NCI-H748 treated with DMSO at 0.1 percent for 48 hours (cell line): ENCODE data around the gene LRRC4C.
"Not testable (repeated sequence)": the region's sequence is repeated elsewhere in the genome, so short reads cannot be mapped to it uniquely, and the experiment has no call there.

Experiments used
- DNase-seq: peaks from one replicate; lab custom pipeline; 2025; lab: John Stamatoyannopoulos, UW

Gene LRRC4C

DNA sequence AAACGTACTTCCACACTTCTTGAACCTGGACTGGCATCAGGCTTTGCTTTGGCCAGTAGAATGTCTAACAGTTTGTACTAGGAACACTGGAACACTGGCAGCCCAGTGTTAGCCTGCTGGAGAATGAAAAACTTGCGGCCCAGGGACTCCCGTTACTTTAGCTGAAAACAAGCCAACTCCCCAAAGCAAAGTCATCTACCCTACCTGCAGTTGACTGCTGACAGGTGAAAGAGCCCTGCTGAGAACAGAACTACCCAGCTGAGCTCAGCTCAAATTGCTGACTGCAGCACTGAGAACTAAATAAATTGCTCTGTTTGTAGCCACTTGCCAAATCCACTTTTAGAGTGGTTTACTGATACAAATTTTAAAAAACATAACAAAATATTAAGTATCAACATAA lies 342.5 kb downstream of the LRRC4C start:
- no peak for DNase-seq

DNA sequence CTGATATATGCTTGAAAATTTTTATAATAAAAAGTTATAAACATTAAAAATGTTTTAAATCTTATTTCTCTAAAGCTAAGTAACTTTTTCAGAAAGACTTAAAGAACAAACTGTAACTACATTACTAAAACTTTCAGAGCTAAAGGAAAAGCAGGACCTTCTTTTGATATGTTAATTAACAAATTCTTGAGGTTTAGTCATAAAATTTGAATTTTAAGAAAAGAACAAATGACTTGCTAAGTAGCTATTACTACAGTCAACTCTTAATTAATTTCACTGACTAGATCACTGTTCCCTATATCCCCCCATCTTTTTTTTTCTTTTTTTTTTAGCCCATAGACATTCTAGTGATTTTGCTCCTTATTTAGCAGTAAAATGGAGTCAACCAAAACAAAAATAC lies 344.4 kb downstream of the LRRC4C start:
- no peak for DNase-seq

DNA sequence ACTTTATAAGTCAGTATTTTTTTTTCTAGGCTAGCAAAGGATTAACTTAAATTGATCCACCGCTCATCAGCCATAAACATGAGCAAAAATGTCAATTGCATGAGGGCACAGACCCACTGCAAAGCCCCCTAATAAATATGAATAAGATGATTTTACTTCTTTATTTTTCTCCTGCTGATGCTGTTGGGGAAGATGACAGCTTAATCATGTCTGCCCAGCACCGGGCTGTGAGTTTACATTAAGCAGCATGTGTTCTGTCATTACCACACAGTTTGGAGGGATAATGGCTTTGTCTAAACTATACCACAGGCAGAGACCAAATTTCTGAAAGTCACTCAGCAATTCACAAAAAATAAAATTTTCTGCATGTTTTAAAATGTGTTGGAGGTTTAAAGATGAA lies 346.3 kb downstream of the LRRC4C start:
- no peak for DNase-seq

DNA sequence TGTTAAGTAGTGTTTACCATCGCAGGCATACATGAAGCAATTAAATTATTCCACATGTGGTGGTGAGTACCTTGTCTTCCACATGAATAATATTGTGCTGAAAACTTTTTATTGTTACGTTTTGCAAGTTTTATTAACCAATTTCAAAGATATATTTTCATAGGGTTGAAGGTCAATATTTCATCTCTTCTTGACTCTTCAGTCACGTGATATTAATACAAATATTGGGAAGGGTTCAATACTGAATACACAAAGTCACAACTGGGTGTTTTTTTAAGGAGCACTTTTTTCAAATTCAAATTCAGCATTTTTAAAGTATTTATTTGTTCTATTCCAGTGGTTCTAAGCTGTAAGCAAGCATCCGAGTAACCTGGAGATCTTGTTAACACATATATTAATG lies 348.9 kb downstream of the LRRC4C start:
- no peak for DNase-seq

DNA sequence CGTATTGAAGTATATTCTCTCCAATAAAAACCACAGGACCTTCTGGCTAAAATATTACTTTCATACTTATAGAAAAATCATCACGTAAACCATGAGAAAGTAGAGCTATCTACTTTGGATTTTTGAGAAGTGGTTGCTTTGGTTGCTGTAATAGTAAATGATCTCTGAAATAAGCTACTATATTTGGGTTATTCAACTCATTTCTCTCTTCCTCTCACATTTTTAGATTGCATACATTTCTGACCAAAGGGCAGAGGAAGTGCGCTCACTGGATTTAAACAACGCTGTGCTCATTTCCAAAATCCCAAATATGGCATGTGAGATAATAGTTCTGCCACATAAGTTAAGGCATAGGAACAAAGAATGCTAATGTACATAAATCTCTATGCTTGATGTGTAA lies 357.0 kb downstream of the LRRC4C start:
- DNase-seq: no peak

DNA sequence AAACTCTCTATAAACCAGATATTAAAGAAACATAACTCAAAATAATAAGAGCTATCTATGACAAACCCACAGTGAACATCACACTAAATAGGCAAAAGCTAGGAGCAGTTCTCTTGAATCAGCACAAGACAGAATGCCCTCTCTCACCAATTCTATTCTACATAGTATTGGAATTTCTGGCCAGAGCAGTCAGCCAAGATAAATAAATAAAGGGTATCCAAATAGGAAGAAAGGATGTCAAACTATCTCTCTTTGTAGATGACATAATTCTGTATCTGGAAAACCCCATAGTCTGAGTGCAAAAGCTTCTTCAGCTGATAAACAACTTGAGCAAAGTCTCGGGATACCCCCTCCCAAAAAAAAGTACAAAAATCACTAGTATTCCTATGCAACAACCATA lies 359.8 kb downstream of the LRRC4C start:
- DNase-seq: no peak

DNA sequence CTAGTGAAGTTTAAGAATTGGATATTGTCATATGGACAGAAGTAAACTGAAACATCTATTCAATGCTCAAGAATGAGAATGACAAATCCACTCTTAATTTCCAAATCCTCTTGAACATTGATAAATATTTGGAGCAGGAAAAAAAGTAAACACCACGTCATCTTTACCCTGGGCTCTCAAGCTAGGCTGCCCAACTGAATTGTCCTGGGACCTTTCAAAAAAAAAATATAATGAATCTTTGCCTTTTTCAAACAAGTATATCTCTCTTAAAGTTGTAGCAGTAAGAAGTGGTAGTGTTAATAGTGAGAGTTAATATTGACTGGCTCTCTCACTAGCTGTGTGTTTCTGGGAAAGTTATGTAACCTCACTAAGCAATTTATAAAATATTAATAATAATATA lies 374.3 kb downstream of the LRRC4C start:
- DNase-seq: no peak

DNA sequence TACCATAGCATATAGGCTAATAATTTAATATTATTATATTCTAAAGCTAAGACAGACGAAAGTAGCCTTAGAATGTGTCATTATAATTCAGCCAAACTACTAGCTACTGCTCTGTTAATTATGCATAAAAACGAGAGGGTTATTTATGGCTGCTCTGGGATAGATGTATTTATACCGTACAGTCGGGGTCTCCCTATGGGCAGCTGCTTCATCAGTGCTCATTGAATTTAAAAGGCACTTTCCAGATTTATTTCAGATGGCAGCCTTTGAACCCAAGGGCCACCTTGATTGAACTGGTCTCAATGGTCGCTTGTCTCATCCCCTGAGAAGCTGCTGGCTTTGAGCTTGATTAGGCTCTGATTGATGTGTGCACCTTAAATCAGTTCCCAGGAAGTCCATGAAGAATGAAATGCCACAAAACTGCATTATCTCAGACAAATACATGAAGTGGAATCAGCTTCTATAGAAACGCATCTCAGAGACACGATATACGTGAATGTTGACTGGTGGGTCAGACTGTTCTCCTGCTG lies 377.6 kb downstream of the LRRC4C start:
- DNase-seq: no peak

DNA sequence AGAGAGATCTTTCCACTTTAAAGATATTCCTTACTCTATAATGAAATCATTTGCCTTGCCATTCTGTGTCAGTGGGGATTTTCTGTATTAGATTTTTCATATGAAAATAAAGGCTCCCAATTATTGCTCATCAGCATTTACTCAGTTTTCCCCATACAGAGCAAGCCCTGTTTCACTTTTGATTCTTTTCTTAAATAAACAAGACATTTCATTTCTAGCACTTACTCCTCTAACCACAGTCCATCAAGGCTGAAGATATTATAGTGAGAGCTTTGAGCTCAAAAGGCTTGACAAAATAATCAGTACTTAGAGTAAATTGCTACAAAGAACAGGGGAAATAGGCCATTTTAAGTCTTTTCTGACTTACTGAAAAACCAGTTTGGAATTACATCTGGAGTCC lies 385.1 kb downstream of the LRRC4C start:
- DNase-seq: no peak

DNA sequence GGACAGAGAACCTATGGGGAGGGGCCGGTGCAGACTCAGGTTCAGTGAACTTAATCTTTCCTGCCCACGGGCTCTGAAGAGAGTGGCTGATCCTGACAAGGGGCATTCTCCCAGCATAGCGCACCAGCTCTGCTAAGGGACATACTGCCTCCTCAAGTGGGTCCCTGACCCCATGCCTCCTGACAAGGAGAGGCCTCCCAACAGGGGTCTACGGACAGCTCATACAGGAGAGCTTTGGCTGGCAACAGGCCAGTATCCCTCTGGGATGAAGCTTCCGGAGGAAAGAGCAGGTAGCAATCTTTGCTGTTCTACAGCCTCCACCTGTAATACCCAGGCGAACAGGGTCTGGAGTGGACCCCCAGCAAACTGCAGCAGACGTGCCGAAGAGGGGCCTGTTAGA lies 394.0 kb downstream of the LRRC4C start:
- no peak for DNase-seq

DNA sequence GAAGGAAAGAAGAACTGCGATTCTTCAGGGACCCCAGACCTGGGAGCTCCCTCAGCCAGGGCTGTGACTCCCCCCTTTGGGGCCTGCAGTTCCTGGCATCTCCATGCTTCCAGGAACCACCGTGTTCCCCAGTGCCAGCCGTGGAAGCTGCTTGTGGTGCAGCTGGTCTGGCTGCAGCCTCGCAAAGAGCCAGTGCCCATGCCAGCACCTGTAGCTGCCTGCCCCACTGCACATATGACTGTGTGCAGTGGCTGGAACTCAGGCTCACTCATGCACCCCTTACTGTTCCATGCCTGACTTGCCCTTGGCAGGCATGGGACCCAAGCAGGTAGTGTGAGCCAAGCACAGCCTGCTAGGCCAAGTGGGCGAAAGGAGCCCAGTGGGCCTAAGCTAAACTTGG lies 401.3 kb downstream of the LRRC4C start:
- no peak for DNase-seq

DNA sequence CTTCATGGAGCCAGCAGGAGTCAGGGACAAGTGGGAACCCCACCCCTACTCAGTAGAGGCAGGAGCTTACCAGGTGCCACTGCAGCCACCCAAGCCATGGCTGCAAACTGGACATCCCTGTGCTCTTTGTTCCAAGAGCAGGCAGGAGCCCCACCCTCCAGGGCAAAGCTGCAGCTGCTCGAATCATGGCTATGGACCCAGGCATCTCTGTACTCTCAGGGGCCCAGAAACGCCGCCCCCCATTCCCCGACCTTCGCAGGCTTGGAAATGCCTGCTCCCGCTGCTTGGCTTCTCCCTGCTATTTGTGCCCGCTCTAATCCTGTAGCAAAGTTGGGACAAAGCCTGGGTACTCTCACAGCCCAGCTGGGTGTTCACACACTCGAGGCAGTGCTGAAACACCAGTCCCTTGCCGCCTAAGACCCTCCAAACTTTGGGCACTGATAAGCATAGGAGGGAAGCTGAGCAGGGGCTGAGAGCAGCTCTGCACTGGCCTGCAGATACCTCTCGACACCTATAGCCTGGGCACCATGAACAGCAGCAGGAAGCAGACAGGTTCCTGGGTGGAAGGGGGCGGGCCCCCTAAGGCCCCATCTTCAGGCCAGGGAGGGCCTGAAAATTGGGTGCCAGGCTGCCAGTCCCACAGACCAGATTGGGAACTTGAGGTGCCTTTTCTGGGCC lies 402.4 kb downstream of the LRRC4C start:
- no peak for DNase-seq

DNA sequence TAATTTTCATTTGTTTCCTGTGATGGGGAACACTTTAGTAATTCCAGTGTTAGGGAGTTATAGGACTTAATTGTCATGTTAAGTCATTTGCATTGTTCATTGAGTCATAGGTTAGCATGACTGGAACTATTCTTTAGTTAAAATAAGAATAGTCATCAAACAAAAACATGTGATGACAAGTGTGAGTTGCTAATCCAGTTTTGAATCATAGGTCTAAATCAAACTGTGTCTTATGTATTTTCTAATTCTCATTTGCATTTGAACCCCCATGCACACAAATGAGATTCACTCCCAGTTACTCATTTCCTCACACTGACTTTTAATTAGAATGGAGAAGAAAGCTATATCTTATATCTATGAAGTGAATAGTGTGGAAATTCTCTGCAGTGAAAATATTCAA lies 405.6 kb downstream of the LRRC4C start:
- no peak for DNase-seq

DNA sequence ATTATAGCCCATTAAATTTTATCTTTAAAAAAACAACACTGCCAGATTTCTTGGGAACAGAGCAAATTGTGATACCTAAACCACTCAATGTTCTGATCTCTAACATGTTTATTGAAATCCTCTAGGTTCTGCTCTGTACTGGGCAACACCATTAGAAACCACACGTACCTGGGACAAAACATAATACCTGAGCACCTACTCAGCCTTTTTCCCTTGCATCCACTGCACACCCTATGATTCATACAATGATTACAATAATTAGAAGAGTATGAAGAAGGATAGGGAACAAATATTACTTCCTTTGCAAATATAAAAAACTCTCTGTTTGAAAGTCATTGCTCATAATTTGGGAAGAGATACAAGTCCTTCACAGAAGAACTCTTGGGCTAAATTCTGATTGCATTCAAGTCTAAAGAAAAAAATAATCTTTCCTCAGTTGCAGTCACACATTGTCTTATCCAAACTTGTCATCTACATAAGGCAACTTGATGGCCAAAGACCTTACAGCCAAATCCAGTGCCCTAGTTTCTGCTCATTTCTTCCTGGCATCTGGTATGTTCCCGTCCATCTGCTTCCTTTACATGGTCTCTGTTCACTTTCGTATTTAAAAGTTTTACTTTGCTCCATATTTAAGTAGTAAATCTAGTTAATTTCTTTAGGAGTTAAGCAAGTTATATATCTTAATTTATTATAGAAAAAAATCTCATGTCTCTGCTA lies 407.4 kb downstream of the LRRC4C start:
- DNase-seq: no peak

DNA sequence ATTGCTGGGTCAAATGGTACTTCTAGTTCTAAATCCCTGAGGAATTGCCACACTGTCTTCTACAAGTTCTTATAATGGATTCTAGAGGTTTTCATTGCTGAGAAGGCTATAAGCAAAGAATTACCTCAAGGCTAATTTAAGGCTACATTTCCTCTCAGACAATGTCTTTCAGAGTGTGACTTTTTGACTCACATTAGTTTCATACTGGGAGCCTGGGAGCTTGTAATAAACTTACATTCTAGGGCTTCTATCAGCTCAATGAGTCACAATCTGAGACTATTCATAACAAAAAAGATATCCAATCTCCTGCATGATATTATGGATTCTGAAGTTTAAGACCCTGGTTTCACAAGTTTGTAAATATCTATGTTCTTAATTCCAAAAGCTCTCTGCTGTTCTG lies 408.7 kb downstream of the LRRC4C start:
- DNase-seq: no peak

DNA sequence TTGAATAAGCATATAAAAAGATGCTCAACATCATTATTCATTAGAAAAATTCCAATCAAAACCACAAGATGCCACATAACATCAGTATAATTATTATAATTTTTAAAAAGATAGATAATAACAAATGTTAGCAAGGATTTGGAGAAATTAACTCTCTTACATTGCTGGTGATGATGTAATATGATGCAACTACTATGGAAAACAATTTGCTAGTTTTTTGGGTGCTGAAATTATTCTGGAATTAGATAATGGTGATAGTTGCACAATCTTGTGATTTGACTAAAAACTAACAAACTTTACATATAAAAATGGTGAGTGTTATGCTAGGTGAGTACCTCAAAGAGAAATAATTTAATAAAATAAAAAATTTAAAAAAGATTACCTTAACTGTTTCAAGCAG lies 412.2 kb downstream of the LRRC4C start:
- DNase-seq: no peak

DNA sequence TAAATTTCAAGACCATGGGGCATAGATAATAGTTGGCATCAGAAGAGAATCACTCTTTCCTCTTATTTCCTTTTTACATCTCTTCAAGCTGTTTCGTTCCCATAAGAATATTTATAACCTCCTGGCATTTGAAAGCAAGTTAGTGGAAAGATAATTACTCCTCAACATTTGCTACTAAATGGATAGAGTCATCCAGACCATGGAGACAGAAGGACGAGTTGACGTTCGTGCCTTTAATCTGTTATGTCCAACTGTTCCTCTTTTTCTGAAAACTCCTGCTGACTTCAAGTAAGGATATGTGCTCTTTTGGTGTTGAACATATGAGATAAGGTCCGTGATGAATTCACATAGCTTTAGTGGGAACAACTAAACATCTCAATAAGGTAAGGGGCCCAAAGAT lies 414.2 kb downstream of the LRRC4C start:
- no peak for DNase-seq

DNA sequence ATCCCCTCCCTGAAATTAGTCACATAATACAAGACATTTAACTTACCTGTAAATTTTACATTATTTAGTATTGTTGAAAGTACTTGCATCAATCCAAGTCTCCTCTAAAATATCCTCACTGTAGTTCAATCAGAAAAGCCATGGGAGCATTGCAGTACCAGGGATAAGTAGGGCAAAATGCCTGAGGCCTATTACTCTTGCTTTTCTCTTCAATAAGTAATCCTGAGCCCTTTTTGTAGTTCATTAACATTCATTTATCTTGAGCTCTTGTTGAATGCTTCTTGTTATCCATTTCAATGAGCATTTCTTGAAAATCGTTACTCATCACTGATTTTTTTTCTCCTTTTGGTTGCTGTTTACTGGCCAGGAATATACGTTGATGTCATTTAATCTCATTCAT lies 414.7 kb downstream of the LRRC4C start:
- no peak for DNase-seq

DNA sequence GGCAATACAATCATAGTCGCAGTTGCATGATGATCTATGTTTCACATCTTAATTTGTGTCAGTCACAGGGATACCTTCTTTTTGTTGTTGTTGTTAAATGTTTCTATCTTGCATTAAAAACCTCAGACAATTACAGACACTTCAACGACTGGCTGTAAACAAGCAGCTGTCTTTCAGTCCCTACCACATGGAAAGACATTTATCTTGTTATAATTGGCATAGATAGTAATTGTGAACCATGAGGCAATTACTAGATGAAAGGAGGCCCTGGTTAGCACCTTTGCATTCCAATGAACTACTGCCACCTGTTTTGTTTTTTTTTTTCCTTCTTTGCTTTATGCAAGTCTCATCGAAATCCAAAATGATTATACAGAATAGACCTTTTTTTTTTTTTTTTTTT lies 416.8 kb downstream of the LRRC4C start:
- no peak for DNase-seq

DNA sequence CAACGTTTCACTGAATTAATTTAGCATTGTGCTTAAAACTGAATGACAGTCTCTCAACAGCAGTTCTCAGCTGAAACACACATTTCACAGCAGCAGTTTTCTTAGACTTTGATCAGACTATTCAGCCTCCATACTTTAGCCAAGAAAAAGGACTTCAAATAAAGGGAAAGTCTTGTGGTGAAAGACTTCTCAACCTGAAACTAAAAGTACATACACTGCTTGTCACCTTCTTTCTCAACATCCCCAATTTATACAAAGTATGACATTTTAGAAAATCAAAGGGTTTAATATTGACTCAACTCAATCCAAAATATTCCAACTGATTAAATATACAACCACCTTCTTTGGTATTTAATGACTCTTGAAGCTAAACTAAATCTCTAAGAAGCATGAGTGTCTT lies 419.0 kb downstream of the LRRC4C start:
- DNase-seq: no peak

DNA sequence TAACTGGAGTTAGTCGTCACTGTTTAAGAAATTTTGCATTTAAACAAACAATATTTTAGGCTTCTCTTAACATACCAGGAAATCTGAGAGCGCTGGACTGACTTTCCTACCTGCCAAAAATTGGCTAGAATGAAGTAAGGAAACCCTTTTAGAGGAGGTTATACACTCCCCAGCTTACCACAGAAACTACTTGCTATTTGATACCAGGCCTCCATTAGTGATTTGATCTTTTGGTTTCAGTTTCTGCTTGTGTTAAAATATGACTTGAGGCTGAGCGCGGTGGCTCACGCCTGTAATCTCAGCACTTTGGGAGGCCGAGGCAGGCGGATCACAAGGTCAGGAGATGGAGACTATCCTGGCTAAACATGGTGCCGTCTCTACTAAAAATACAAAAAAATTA lies 419.9 kb downstream of the LRRC4C start:
- DNase-seq: no peak

DNA sequence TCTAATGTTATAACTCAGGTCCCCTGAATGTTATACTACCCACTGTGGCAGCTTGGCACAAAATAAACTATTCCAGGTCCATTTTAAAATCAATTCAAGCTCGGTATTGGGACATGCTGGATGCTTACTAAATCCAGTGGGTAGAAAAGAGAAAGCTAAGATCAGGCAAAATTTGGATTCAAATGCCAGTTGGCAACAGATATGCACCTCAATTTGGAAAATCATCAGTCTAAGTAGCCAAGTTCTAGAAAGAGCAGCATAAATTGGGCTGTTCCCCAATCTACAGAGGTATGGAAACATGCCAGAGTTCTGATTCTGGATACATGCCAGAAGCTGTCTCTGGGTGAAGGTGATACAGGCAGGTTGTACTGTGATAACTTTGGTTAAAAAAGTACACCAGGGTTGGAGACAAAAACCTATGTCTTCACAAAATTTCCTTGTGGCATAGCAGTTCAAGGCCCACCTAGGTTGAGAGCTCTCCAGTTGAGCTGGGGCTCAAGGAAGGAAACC lies 427.8 kb downstream of the LRRC4C start:
- no peak for DNase-seq

DNA sequence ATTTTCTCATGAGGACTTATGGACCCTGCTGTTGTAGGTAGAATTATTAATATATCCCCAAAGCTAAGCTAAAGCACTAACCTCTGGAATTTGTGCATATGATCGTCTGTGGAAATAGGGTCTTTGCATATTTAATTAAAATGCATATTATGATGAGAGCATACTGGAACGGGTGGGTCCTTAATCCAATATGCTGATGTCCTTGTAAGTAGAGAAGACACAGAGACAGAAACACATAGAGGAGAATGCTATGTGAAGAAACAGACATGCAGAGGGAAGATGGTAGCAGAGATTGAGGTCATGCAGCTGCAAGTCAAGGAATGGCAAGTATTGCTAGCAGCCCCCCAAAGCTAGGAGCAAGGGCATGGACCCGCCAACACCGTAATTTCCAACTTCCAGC lies 439.2 kb downstream of the LRRC4C start:
- DNase-seq: no peak

DNA sequence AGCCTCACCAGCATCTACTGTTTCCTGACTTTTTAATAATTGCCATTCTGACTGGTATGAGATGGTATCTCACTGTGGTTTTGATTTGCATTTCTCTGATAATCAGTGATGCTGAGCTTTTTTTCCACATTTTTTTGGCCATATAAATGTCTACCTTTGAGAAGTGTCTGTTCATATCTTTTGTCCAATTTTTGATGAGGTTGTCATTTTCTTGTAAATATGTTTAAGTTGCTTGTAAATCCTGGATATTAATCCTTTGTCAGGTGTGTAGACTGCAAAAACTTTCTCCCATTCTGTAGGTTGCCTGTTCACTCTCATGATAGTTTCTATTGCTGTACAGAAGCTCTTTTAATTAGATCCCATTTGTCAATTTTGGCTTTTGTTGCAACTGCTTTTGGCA lies 439.8 kb downstream of the LRRC4C start:
- not testable (repeated sequence) for DNase-seq
